ENCODE measurements around the gene FAM124A. TPM values are rescaled to one million over a fixed set of nuclear protein-coding genes. Genes with fewer than 3 reads are reported as not detected.

FAM124A gene
- total RNA-seq, 1 donor: 3.3 TPM

GRCh38 chr13:51260154-51260553 lies 38.0 kb downstream of the FAM124A start:
- no peak for DNase-seq (ENCODE audit: low read depth)
- H3K4me3 ChIP-seq (ENCODE audit: low read depth, low read length): no peak overlapping the region
- no peak for TF ChIP-seq CTCF (IDR thresholded peaks at IDR 0.05; ENCODE audit: insufficient read depth, low read length)

- TF ChIP-seq CTCF (IDR thresholded peaks at IDR 0.05; ENCODE audit: insufficient read depth, low read length): no peak
- H3K4me3 ChIP-seq (ENCODE audit: low read depth, low read length): no peak overlapping the region
- no peak for DNase-seq (ENCODE audit: low read depth)
Observed at GRCh38 chr13:51261610-51262249, 39.5 kb downstream of the FAM124A start.

GRCh38 chr13:51262501-51263211 lies 40.5 kb downstream of the FAM124A start:
- H3K4me3 ChIP-seq (ENCODE audit: low read depth, low read length): no peak overlapping the region
- no peak for DNase-seq (ENCODE audit: low read depth)
- TF ChIP-seq CTCF (IDR thresholded peaks at IDR 0.05; ENCODE audit: insufficient read depth, low read length): peak; percentile 12

GRCh38 chr13:51266642-51267041 lies 44.4 kb downstream of the FAM124A start:
- no peak overlapping the region for H3K4me3 ChIP-seq (ENCODE audit: low read depth, low read length)
- no peak for DNase-seq (ENCODE audit: low read depth)
- TF ChIP-seq CTCF (IDR thresholded peaks at IDR 0.05; ENCODE audit: insufficient read depth, low read length): no peak

GRCh38 chr13:51267622-51268021 lies 45.4 kb downstream of the FAM124A start:
- TF ChIP-seq CTCF (IDR thresholded peaks at IDR 0.05; ENCODE audit: insufficient read depth, low read length): no peak
- no peak for DNase-seq (ENCODE audit: low read depth)
- H3K4me3 ChIP-seq (ENCODE audit: low read depth, low read length): no peak overlapping the region

GRCh38 chr13:51269039-51269438 lies 46.8 kb downstream of the FAM124A start:
- no peak overlapping the region for H3K4me3 ChIP-seq (ENCODE audit: low read depth, low read length)
- peak; percentile 47 for DNase-seq (ENCODE audit: low read depth)
- no peak for TF ChIP-seq CTCF (IDR thresholded peaks at IDR 0.05; ENCODE audit: insufficient read depth, low read length)
